Spleen (tissue), 7 donors: ENCODE data around the gene SYCP3.

Experiments
- POLR2A ChIP-seq, 3 donors: fragments of 450-650 bp; IDR thresholded peaks; one replicate each; pipeline ENCODE4 v1.5.1; 2017; ENCODE audit warnings: antibody characterized with exemption in 3 of 3, mild to moderate bottlenecking in 1 of 3
- POLR2AphosphoS5 ChIP-seq, 3 donors: sonication (generic); formaldehyde crosslinking; IDR thresholded peaks; one replicate each; pipeline ENCODE4 v1.5.1; 2017; ENCODE audit warnings: antibody characterized with exemption in 3 of 3
- TF ChIP-seq, protein P1 (sequence below), 11 experiments: fragments of 200-600 bp in 7 of 11; fragments of 450-650 bp in 4 of 11; sonication (generic) in 4 of 11; IDR thresholded peaks in 8 of 11; conservative IDR thresholded peaks in 3 of 11; 1 replicate in 7 of 11; 2 replicates in 4 of 11; pipeline versions ENCODE4 v1.4.0 to v1.8.0; 2016 to 2021; ENCODE audit warnings: antibody characterized with exemption in 11 of 11, inconsistent platforms in 4 of 11, mild to moderate bottlenecking in 1 of 11
- donor health status: DM: no; HTN: no; CAD: no; lungs with moderate emphysema.
- donor health status: DM: no; HTN: no; CAD: no.
- donor health status: DM: no; HTN: no; CAD: no.

DNA sequence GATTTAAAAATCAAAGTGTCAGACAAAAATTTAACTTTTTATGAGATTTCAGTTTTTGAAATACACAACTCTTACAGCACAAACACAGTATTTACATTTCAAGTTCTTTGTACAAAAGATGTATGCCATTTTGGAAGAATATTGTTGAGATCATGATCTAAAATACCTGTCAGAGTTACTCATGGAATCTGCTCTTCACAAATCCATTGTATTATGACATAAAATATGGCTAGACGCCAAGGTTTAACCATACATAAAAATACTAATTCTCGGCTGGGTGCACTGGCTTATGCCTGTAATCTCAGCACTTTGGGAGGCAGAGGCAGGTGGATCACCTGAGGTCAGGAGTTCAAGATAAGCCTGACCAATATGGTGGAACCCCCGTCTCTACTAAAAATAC lies 6.2 kb upstream of the SYCP3 start:
- TF ChIP-seq, protein P1, sequence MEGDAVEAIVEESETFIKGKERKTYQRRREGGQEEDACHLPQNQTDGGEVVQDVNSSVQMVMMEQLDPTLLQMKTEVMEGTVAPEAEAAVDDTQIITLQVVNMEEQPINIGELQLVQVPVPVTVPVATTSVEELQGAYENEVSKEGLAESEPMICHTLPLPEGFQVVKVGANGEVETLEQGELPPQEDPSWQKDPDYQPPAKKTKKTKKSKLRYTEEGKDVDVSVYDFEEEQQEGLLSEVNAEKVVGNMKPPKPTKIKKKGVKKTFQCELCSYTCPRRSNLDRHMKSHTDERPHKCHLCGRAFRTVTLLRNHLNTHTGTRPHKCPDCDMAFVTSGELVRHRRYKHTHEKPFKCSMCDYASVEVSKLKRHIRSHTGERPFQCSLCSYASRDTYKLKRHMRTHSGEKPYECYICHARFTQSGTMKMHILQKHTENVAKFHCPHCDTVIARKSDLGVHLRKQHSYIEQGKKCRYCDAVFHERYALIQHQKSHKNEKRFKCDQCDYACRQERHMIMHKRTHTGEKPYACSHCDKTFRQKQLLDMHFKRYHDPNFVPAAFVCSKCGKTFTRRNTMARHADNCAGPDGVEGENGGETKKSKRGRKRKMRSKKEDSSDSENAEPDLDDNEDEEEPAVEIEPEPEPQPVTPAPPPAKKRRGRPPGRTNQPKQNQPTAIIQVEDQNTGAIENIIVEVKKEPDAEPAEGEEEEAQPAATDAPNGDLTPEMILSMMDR (IDR thresholded peaks at IDR 0.05 in 8 of 11, conservative IDR thresholded peaks at IDR 0.05 in 3 of 11), result no peak
- TF ChIP-seq POLR2A (IDR thresholded peaks at IDR 0.05) (no peak), POLR2AphosphoS5 (IDR thresholded peaks at IDR 0.05) (no peak)
